GM12878 (cell line): ENCODE results near the gene VGF. TPM values are rescaled to one million over a fixed set of nuclear protein-coding genes. Genes with fewer than 3 reads are reported as not detected.

Experiments used
- ATAC-seq: fragments of 200-7000 bp; cut with Tn5 transposase; 3 replicates; pipeline ENCODE4 v1.9.1; 2020; ENCODE audit warnings: mild to moderate bottlenecking, moderate library complexity
- BruUV-seq: library from RNA; stranded (reverse); fragments of 400-500 nt; replicated peaks from 2 replicates; lab custom pipeline; 2021; lab: Mats Ljungman, UMichigan
- CTCF ChIA-PET: fragments of 300-600 bp; sonication (Branson Sonifier 250); formaldehyde crosslinking; extraction: SDS; loops from one replicate; lab custom pipeline; 2021; ENCODE audit warnings: inconsistent platforms; lab: Yijun Ruan, JAX
- POLR2A ChIA-PET: fragments of 350-600 bp; formaldehyde crosslinking; extraction: SDS; loops from one replicate; lab custom pipeline; 2021; ENCODE audit warnings: inconsistent platforms; lab: Charles Lee
- RAD21 ChIA-PET: fragments of 300-600 bp; sonication (Branson Sonifier 250); formaldehyde crosslinking; loops from one replicate; lab custom pipeline; 2023; ENCODE audit warnings: antibody characterized with exemption; ENCODE audit not compliant: unreplicated experiment; lab: Charles Lee
- SMC1A ChIA-PET: fragments of 300-600 bp; sonication (Branson Sonifier 250); formaldehyde crosslinking; loops from one replicate; lab custom pipeline; 2023; ENCODE audit not compliant: unreplicated experiment, uncharacterized antibody; lab: Charles Lee
- DNase-seq: peaks from one replicate; pipeline ENCODE4 v3.0.0-alpha.2; 2011; ENCODE audit warnings: low read depth, low spot score
- FAIRE-seq: peaks from 3 replicates; lab custom pipeline; 2011; peaks lifted over from hg19 to GRCh38; lab: Jason Lieb, UNC
- H2AFZ ChIP-seq: 2 replicates; pipeline ENCODE4 v1.6.0; 2011; ENCODE audit warnings: low read depth, low read length, control low read depth; ENCODE audit not compliant: control insufficient read depth
- H3K27ac ChIP-seq: 2 replicates; pipeline ENCODE4 v1.5.1; 2011; ENCODE audit warnings: control low read depth; ENCODE audit not compliant: control insufficient read depth, insufficient read depth
- H3K27me3 ChIP-seq, 2 experiments: replicated peaks in 1 of 2; 2 replicates each; pipeline versions ENCODE4 v1.6.0 to v1.6.1; 2011; ENCODE audit warnings: low read length in 1 of 2; ENCODE audit not compliant: control insufficient read depth in 2 of 2, insufficient read depth in 2 of 2
- H3K36me3 ChIP-seq, 2 experiments: 2 replicates each; pipeline ENCODE4 v1.5.1; 2011; ENCODE audit warnings: low read length in 1 of 2; ENCODE audit not compliant: control insufficient read depth in 2 of 2, insufficient read depth in 2 of 2
- H3K4me1 ChIP-seq: 2 replicates; pipeline ENCODE4 v1.6.1; 2011; ENCODE audit warnings: mild to moderate bottlenecking, low read length, moderate library complexity, mixed read lengths; ENCODE audit not compliant: control insufficient read depth, insufficient read depth
- H3K4me2 ChIP-seq: 2 replicates; pipeline ENCODE4 v1.6.0; 2011; ENCODE audit warnings: control low read depth; ENCODE audit not compliant: control insufficient read depth, insufficient read depth
- H3K4me3 ChIP-seq: fragments of 200-600 bp; sonication (generic); 2 replicates; pipeline ENCODE4 v1.5.1; 2016
- H3K79me2 ChIP-seq: 2 replicates; pipeline ENCODE4 v1.6.0; 2011; ENCODE audit warnings: low read length; ENCODE audit not compliant: control insufficient read depth, insufficient read depth
- H3K9ac ChIP-seq: 2 replicates; pipeline ENCODE4 v1.8.0; 2011; ENCODE audit warnings: low read length, control low read depth, mixed read lengths; ENCODE audit not compliant: control insufficient read depth, insufficient read depth
- H3K9me3 ChIP-seq: replicated peaks from 3 replicates; pipeline ENCODE4 v1.5.1; 2011; ENCODE audit warnings: mild to moderate bottlenecking, low read length; ENCODE audit not compliant: control insufficient read depth, insufficient read depth
- H4K20me1 ChIP-seq: 2 replicates; pipeline ENCODE4 v1.6.0; 2011; ENCODE audit not compliant: control insufficient read depth, insufficient read depth
- BHLHE40 ChIP-seq, 2 experiments: fragments of 450-650 bp in 1 of 2; IDR thresholded peaks; 2 replicates each; pipeline ENCODE4 v1.6.1; 2011 to 2017; ENCODE audit warnings: low read depth in 2 of 2, borderline replicate concordance in 1 of 2, improper control_type of control experiment in 1 of 2, low read length in 1 of 2, mild to moderate bottlenecking in 1 of 2
- EGR1 ChIP-seq, 2 experiments: IDR thresholded peaks; 1 replicate in 1 of 2; 2 replicates in 1 of 2; pipeline ENCODE4 v1.6.1; 2011 to 2012; ENCODE audit warnings: low read depth in 2 of 2, low read length in 2 of 2, borderline replicate concordance in 1 of 2, mild to moderate bottlenecking in 1 of 2, moderate library complexity in 1 of 2
- IKZF1 ChIP-seq: fragments of 450-650 bp; conservative IDR thresholded peaks from 2 replicates; pipeline ENCODE4 v1.6.1; 2017; ENCODE audit warnings: antibody characterized with exemption, mild to moderate bottlenecking
- LARP7 ChIP-seq: fragments of 450-650 bp; IDR thresholded peaks from 2 replicates; pipeline ENCODE4 v1.6.1; 2017; ENCODE audit warnings: mild to moderate bottlenecking
- NFXL1 ChIP-seq: fragments of 450-650 bp; IDR thresholded peaks from 2 replicates; pipeline ENCODE4 v1.6.1; 2017; ENCODE audit warnings: antibody characterized with exemption, mild to moderate bottlenecking, borderline replicate concordance
- NKRF ChIP-seq: fragments of 450-650 bp; conservative IDR thresholded peaks from 2 replicates; pipeline ENCODE4 v1.6.1; 2017; ENCODE audit warnings: mild to moderate bottlenecking, moderate library complexity
- PAX8 ChIP-seq: fragments of 450-650 bp; IDR thresholded peaks from 2 replicates; pipeline ENCODE4 v1.6.1; 2017; ENCODE audit warnings: mild to moderate bottlenecking, moderate library complexity
- POLR2A ChIP-seq: IDR thresholded peaks from 2 replicates; pipeline ENCODE4 v1.6.1; 2011; ENCODE audit warnings: low read depth, mild to moderate bottlenecking, low read length
- POU2F2 ChIP-seq: IDR thresholded peaks from 3 replicates; pipeline ENCODE4 v1.6.1; 2011; ENCODE audit warnings: low read depth, mild to moderate bottlenecking, low read length, borderline replicate concordance
- RBBP5 ChIP-seq: fragments of 200-600 bp; sonication (generic); conservative IDR thresholded peaks from 2 replicates; pipeline ENCODE4 v1.6.1; 2016
- WGBS: methylation state at CpG from one replicate; pipeline ENCODE4 v1.1.6; 2016; ENCODE audit warnings: low lambda C conversion rate; ENCODE audit not compliant: insufficient replicate concordance, insufficient coverage; ENCODE audit errors: missing lambda C conversion rate; 5-methylcytosine and 5-hydroxymethylcytosine counted together
- in situ Hi-C: fragments of 300-500 bp; cut with MboI; formaldehyde crosslinking; loops from 9 replicates; pipeline ENCODE4 v1.14.3; 2018; ENCODE audit warnings: mixed read lengths
- intact Hi-C: fragments of 100-400 bp; cut with micrococcal nuclease; formaldehyde crosslinking; loops from one replicate; pipeline ENCODE4 v1.14.2; 2022; ENCODE audit not compliant: unreplicated experiment
- polyA plus RNA-seq, 11 experiments: library from polyadenylated mRNA; depleted of rRNA in 4 of 11; unstranded in 6 of 11; stranded (reverse) in 5 of 11; fragments of >200 nt; fragmentation: Nextera tagmentation in 4 of 11; fragmentation: Illumina TruSeq in 1 of 11; extraction: Ambion mirVana in 4 of 11; extraction: Trizol in 1 of 11; gene quantifications; 1 replicate in 1 of 11; 2 replicates in 10 of 11; pipeline versions ENCODE4 v1.2.1 to v1.2.3, GENCODE V29; 2011 to 2016; ENCODE audit warnings: inconsistent platforms in 2 of 11, missing spikeins in 2 of 11, low read depth in 1 of 11
- total RNA-seq, 4 experiments: library from RNA; depleted of rRNA in 3 of 4; stranded (reverse); fragments of >200 nt in 3 of 4; fragmentation: Illumina TruSeq in 1 of 4; extraction: Trizol in 1 of 4; gene quantifications; 2 replicates each; pipeline versions ENCODE4 v1.2.1 to v1.2.3, GENCODE V29; 2013 to 2021

The VGF gene
- total and polyA plus RNA-seq, 10 of the 15 experiments (the other 5 are each of a cell fraction or from before 2014, with no cell fraction given), result 0.09 to 0.25 (median 0.17) TPM; not detected in 6

- Histone ChIP-seq H2AFZ (no peak overlapping the region; the same call in 1 of the 2 replicates), H3K9ac (no peak overlapping the region), H3K9me3 (no peaks in the 10 kb centered on the region; the same call in 2 of the 3 replicates), H3K4me1 (peaks cover 4% of the 10 kb centered on the region), H3K27ac (no peak overlapping the region), H3K36me3 (peaks cover 0 to 6% of the 10 kb centered on the region in 2 experiments; a peak in 3 of 4 replicates), H3K79me2 (no peaks in the 10 kb centered on the region), H3K4me2 (peak overlapping the region; percentile 60), H3K4me3 (peak overlapping the region; percentile 23; the same call in 1 of the 2 replicates), H3K27me3 (peaks cover 8 to 19% of the 10 kb centered on the region in 2 experiments; a peak in 3 of 4 replicates), H4K20me1 (no peaks in the 10 kb centered on the region)
- ChIA-PET RAD21 (no interaction called here), POLR2A (interaction anchor here (0.8 kb wide), 1 partner anchor 30 kb away, joined by 3 read pairs; no protein-coding TSS in a partner anchor), CTCF (interaction anchor here (0.8 to 2.3 kb wide), 2 partner anchors 19 to 22 kb away, joined by 4 to 11 read pairs; no protein-coding TSS in a partner anchor), SMC1A (no interaction called here)
- intact Hi-C loops (no loop called here), in situ Hi-C loops (no loop called here)
- WGBS, result 8% methylated on average over 41 of the region's 74 CpGs
- FAIRE-seq (no peak), DNase-seq (no peak), ATAC-seq (peak; percentile 60)
- no TSS peak for BruUV-seq
- TF ChIP-seq IKZF1 (peak; percentile 50), LARP7 (peak; percentile 45; the same call in 1 of the 2 replicates), PAX8 (no peak), NKRF (0 out of 2 replicates have a peak, but pooled peaks have one; percentile 40), RBBP5 (no peak), POU2F2 (0 out of 3 replicates have a peak, but pooled peaks have one; percentile 11), NFXL1 (0 out of 2 replicates have a peak, but pooled peaks have one; percentile 28), BHLHE40 (IDR thresholded peaks at IDR 0.05; ENCODE audit: borderline replicate concordance in 1 of 2, low read depth in 2 of 2, low read length in 1 of 2) (peak; percentile 79 to 94), EGR1 (IDR thresholded peaks at IDR 0.05; ENCODE audit: borderline replicate concordance in 1 of 2, low read depth in 2 of 2, low read length in 2 of 2) (0 out of 3 replicates have a peak, but pooled peaks of 1 of the 2 experiments have one; percentile 31), POLR2A (peak; percentile 64; the same call in 1 of the 2 replicates)
Observed at GRCh38 chr7:101162551-101163278, 2.7 kb downstream of the VGF start.
